GM21360 (cell line): ENCODE measurements around the gene PARD3.
"Not testable (repeated sequence)": the region's sequence is repeated elsewhere in the genome, so short reads cannot be mapped to it uniquely, and the experiment has no call there.

Experiments used
- ATAC-seq: cut with Tn5 transposase; IDR thresholded peaks from one replicate; pipeline ENCODE4 v1.9.1; 2021; ENCODE audit warnings: mild to moderate bottlenecking, moderate library complexity; ENCODE audit not compliant: unreplicated experiment

The PARD3 gene

DNA sequence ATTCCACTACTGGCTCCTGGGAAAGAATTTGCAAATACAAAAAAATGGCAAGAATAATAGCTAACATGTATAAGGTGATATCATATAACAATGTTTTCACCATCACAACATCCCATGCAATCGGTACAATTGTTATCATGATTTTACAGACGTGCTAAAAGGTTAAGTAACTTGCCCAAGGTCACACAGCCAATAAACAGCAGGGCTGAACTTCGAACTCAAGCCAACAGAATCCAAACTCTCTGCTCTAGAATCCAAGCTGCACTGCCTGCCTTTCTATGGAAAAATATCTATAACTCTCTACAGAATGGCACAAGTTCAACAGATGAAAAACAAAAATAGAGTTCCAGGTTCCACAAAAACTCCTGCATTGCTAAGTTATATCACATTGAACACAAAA lies 160.9 kb downstream of the PARD3 start:
- no peak for ATAC-seq

DNA sequence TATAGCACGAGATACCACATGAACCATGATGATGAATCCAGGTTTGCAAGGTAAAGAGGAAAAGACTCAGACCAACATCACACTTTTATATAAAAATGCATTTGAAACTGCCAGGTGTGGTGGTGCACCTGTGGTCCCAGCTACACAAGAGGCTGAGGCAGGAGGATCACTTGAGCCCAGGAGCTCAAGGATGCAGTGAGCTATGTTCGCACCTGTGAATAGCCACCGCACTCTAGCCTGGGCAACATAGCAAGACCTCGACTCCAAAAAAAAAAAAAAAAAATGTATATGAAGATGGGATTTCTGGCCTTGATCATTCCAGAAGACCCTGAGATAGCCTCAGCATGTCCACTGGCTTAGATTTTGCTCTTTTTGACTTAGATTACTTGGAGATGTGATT lies 161.6 kb downstream of the PARD3 start:
- no peak for ATAC-seq

DNA sequence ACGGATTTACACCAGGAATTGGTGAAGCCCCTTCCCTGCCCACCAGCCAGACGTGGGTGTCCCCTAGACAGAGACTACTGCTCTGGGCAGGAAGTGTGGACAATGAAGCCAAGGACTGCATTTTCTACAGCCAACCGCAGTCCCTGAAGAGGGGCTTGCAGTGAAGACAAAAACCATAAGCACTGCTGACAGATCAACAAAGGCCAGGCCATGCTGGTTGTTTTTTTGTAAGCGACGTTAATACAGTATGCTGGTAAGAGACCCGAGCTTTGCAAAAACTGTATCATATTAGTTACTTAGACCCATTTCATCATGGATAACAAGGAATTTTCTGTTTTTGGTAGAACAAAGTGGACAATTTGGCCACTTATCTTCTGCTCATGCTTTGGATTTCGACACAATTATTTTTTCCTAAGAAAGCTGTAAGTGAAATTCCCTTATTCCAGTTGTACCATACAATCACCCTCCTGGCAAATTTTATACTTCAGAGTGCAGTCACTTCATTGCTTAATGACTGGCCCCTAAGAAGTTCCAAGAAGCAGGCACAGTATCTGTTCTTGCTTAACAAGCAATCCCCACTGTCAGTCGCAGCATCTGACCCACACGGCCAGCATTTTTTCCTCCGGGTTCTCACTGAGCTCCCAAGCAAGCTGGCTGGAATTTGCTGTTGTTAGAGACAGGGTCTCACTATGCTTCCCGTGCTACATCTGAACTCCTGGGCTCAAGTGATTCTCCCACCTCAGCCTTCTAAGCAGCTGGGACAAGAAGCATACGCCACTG lies 163.5 kb downstream of the PARD3 start:
- no peak for ATAC-seq

DNA sequence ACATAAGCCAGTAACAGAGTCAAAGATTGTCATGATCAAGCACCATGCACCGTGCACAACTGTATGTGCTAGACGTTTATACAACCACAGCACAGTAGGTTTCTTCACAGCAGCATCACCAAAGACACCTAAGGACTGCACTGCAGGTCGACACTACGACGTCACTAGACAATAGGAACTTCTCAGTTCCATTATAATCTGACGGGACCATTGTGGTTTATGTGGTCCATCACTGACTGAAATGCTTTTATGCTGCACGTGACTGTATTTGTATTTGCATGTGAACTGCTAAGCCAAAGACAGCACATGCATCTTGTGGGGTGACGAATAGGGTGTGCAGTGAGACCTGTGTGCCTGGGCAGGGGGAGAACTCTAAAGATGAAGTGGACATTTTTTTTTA lies 164.9 kb downstream of the PARD3 start:
- no peak for ATAC-seq

DNA sequence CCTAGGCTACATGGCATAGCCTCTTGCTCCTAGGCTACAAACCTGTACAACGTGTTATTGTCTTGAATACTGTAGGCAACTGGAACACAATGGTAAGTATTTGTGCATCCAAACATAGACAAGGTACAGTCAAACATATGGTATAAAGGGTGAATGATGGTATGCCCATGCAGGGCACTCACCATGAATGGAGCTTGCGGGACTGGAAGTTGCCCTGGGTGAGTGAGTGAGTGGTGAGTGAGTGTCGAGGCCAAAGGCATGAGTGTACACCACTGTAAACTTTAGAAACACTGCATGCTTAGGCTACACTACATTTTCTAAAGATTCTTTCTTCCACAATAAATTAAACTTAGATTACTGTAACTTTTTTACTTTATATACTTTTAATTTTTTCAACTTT lies 165.7 kb downstream of the PARD3 start:
- no peak for ATAC-seq

DNA sequence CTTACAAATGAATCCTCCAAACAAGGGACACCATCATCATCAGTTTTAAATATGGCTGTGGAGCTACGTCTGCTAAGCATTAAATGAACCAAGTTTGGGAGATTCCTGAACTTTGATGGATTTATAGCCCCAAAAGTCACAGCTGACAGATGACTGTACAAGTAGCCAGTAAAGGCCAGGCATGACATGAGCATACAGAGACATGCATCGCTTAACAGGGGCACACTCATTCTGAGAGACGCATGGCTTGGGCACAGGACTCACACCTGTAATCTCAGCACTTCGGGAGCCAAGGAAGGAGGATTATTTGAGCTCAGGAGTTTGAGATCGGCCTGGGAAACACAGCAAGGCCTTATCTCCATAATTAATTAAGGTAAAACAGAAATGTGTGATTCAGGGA lies 166.2 kb downstream of the PARD3 start:
- no peak for ATAC-seq

DNA sequence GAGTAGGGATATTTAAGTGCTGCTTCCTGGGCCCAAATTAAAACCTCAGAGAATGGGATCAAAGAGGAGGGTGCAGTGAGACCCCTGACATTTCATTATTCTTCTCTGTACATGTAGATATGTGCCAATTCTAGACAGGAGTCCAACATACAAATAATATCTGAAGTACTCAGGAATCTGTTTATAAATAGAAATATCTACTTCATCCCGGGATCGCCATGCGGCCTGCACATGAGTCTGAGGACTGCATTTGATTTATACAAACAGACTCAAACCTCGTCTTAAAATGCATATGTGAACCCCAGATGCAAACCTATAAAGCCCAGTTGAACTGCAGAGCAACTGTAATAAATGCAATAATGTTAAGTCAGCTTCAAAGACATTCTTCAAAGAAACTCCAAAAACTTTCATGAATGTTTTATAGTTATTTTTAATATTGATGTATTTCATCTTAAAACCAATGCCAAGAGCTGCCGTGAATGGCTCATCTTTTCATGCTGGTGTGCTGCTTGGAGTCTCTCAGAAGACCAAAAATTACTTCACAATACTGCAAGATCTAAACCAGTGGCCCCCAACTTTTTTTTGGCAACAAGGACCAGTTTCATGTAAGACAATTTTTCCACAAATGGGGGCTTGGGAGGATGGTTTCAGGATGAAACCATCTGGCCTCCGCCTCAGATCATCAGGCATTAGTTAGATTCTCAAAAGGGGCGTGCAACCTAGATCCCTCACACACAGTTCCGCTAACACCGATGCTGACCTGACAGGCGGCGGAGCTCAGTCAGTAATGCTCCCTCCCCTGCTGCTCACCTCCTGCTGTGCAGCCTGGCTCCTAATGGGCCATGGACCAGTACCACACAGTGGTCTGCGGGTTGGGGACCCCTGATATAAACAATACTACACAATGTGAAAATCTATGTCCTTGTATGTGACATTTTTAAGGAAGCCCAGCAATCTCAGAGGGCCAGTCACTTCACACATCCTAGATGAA lies 166.9 kb downstream of the PARD3 start:
- ATAC-seq = no peak

DNA sequence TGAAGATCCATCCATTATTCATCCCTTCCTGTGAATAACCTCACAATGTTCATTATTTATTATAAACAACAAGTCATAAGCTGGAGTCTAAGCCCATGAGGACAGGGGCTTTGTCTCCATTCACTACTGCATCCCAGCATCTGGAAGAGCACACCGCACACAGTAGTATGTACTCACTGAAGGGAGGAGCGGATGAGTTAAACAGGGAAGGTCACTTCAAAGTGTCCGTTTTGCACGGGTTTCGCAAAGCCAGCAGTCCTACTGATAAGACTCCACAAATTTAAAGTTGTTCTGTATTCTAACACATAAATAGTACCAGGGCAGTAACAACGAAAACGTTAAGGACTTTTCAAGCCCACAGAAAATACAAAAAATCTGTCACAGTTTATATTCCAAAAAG lies 167.9 kb downstream of the PARD3 start:
- ATAC-seq = no peak

DNA sequence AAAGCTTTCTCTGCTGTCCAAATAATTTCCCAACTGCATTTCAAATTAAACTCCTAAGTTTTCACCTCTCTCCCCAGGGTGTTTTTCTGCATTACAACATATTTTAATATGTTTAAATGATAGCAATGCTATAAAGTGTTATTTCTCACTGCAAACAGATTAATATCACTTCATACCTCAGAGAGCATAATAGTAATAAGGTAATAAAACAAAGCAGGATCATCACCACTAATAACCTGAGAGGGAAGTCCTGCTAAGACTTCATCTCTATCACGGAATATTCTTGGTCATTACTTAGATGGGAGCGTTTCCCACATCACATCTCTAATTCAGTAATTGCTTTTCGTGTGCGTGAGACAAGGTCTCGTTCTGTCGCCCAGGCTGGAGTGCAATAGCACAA lies 168.8 kb downstream of the PARD3 start:
- no peak for ATAC-seq

DNA sequence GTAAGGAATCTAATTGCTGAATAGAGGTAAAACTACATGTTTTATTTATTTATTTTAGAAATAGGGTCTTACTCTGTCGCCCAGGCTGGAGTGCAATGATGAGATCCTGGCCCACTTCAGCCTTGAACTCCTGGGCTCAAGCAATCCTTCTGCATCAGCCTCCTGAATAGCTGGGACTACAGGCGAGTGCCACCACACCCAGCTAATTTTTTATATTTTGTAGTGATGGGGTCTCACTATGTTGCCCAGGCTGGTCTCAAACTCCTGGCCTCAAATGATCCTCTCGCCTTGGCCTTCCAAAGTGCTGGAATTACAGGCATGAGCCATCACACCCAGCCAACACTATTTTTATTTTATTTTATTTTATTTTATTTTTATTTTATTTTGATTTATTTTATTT lies 170.3 kb downstream of the PARD3 start:
- not testable (repeated sequence) for ATAC-seq

DNA sequence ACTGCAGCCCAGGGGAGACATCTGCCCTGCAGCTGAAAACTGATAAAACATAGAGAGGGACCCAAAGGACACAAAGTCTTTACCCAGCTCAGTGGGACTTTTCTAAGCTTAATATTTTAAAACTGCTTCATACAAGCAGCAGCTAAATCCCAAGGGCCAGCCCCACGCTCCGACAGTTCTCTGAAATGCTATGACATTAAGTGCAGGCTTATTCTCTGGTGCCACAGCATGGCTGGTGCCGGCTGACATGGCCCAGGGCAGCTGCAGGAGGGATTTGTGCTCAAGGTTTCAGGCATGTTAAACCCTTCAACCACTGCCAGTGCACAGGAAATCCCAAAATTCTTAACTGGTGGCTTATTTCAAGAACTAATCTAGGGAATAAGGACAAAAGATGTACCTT lies 170.9 kb downstream of the PARD3 start:
- ATAC-seq = no peak

DNA sequence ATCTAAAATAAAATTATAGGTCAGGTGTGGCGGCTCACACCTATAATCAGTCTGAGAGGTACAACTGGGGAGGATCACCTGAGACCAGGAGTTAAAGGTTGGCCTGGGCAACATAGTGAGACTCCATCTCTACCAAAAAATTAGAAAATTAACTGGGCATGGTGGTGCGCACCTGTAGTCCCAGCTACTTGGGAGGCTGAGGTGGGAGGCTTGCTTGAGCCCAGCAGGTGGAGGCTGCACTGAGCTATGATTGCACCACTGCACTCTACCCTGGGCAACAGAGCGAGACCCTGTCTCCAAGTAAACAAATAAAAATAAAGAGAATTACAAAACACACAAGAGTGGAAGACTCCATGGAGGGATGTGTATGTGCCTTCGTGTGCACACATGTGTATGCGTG lies 171.5 kb downstream of the PARD3 start:
- no peak for ATAC-seq

DNA sequence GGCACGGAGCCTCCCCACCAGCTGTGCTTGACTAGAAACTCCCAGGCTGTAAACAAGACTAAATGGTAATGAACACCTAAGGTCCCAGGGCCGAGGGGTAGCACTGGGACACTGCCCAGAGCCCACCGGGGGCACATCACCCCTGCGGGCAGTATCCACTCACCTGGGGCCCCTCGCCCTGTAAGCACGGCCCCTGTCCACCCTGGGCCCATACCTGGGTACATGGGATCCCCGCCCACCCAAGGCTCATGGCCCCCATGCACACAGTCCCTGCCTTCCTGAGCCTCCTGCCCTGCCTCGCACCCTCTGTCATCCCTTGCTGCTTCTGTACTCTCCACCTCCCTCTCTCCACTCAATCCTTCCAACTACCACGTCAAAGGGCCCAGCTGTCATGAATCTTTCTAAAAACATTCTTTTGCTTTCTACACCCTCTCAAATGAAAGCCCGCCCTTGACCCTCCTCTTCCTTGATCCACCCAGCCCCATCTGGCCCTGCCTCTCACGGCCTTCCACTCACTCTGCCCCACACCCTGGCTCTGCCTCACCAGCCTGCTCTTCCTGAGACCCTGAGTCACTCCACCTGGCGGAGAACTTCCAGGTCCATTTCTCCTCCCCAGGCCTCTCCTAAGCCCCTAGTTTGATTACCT lies 173.1 kb downstream of the PARD3 start:
- ATAC-seq = no peak

DNA sequence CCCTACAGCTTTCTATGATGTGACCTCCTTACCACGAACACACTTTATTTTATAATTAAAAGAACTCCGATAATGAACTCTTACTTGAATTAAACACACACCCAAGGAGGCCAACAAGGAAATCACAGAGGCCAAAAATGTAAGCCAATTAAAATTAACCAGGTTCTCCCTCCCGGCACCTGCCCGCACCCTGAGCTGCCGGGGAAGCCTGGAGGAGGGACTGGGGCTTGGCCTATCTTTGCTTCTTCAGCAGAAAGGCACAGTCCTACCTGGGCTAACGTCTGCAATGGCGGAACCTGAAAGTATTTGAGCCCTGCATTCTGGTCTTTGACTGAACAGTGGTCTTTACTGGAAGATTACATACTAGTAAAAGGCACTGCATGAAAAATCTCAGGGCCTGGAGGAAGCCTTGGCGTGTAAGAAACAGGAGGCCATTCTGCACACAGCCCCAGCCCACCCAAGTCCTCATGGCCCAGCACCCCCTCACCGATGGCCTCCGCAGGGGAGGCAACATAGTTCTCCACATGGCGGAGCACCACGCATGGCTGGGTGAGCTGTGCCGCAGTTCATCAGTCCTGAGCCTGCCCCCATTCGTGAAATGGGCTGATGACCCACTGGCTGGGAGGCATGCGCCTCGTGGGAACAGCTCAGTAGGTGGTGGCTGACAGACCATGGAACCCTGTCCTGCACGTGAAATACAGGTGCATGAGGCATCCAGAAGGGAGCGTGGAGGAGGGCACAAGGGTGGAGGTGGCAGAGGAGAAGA lies 173.8 kb downstream of the PARD3 start:
- no peak for ATAC-seq

DNA sequence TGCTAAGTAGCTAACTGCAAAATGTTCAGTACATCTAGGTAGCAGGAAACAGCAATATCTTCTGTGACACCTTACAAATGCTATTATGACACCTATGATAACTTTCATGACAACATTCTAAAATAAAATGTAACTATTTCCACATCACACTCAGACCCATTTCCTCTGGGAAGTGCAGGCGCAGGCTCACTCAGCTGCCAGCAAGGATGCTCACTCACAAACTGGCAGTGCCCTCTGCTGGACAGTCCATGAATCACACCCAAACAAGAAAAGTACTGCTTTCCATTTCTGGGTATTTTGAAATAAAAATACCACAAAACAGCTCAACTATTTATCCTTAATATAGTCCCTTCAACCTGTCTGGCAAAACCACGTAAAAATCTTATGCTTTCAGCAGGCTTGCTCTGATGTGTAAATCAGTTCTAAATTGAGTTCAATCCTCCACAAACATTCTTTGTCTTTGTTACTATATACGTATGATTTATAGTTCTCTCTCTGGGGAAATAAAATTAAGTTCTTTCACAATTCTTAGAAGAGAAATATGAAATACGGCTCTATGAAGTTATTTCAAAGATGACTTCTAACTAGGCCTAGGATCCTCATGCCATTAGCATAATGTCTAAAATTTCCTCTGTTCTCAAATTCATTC lies 176.6 kb downstream of the PARD3 start:
- ATAC-seq = peak; percentile 56

DNA sequence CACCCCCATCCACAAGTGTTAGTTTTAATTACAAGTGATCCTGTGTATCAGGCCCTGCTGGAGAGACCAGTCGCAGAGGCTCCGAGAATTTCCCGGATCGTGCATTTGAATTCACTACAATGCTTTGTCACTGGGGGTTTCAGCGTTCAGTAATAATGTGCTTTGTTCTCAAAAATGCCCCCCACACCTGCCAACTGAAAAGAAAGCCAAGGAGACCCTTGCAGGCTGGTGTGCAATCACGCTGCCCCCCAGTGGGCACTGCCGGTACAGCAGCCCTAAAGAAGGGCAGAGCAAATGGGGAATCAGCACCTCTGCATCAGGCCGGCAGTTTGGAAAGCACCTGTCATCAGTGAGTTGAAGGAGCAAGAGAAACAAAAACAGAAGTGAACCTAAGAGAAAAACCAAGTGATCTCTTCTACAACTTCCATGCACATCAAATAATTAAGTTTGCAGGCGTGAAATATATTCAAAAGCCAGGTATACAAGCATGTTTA lies 177.6 kb downstream of the PARD3 start:
- ATAC-seq = peak; percentile 79

DNA sequence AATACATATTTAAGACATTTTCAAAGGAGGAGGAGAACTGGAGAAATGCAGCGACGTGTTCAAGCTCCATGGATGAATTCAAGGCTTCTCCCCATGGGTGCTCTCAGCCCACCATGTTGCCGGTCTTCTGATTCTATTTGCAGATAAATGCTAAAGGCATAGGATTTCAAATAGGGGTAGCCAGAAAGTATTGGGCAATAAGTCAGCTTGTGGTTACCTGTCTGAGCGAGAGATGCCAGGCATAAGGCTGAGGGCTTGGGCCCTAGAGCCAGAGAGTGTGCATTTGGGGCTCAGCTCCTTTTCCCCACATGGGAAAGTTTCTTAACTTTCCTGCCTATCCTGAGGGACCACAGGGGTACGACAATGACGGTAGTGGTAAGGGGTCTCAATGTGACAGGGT lies 180.0 kb downstream of the PARD3 start:
- no peak for ATAC-seq

DNA sequence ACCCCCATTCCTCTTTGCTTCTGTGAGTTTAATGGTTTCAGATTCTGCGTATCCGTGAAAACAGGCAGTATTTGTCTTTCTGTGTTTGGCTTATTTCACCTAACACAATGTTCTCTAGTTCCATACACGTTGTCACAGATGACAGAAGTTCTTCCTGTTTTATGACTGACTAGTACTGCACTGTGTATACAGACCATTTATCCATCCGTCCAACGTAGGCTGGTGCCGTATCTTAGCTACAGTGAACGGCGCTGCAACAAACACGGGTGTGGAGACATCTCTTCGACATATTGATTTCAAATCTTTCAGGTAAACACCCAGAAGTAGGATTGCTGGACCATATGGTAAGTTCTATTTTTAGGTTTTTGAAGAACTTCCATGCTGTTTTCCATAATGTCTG lies 181.7 kb downstream of the PARD3 start:
- ATAC-seq = no peak

DNA sequence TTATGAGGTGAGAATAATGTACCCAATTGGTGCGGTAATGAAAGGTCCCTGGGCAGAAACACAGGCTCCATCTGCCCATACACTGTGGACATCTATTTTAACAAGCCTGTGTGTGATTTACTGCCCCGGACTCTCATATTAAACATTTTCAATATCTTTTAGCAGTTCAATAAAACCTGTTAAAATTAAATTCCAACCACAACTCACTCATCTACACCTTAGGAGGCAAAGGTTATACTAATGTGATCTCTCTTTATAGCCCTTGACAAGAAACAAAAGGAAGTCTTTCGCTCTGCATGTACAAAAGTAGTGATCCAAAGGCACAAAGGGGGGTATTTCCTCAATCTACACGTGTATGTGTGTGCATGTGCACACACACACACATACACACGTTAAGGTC lies 186.0 kb downstream of the PARD3 start:
- ATAC-seq = no peak

DNA sequence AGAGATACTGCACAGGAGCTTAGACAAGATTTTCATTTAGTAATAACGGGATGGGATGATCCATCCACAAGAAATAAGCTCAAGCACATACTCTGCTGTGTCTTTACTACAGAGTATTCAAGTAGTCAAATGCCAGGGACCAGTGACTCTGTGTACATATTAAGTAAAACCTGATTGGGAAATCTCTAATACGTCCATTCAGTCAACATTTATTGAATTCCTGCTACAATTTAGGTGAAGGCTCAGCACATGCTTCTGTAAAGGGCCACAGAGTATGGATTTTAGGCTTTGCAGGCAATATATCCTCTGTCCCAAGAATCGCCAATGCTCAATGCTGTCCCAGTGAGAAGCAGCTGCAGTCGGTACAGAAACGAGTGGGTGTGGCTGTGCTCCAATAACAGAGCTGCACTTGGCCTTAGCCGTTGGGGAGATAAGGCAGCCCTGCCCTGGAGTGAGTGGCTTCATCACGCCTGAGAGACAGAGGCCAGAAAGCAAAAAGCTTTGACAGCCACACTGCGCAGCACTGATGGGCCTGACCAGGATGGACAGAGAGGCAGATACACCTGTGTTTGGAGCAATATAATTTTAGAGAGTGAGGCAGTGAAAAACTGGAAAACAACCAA lies 186.8 kb downstream of the PARD3 start:
- no peak for ATAC-seq
